Measurements from ENCODE around the gene P3R3URF.

The P3R3URF gene

GRCh38 chr1:46166521-46167462 lies 9.5 kb downstream of the P3R3URF start:
- no peak overlapping the region for H2AFZ ChIP-seq (ENCODE audit: low read length)

GRCh38 chr1:46160212-46160611 lies 16.1 kb downstream of the P3R3URF start:
- Histone ChIP-seq H3K9ac (ENCODE audit: low read depth, low read length, poor library complexity, severe bottlenecking) (no peak overlapping the region), H2AFZ (ENCODE audit: low read length) (no peak overlapping the region), H3K79me2 (ENCODE audit: insufficient read depth, low read length) (no peaks in the 10 kb centered on the region), H3K27me3 (ENCODE audit: insufficient read depth, low read length, poor library complexity, severe bottlenecking) (no peaks in the 10 kb centered on the region), H3K9me3 (ENCODE audit: insufficient read depth, low read depth, low read length) (no peaks in the 10 kb centered on the region), H3F3A (ENCODE audit: low read depth) (no peaks in the 10 kb centered on the region), H3K36me3 (ENCODE audit: insufficient read depth, low read length) (no peaks in the 10 kb centered on the region), H3K9me2 (replicated peaks; ENCODE audit: low read depth, low read length) (no peaks in the 10 kb centered on the region), H4K20me1 (ENCODE audit: insufficient read depth, low read length, poor library complexity, severe bottlenecking) (no peaks in the 10 kb centered on the region), H3K4me3 (ENCODE audit: low read length, poor library complexity, severe bottlenecking) (no peak overlapping the region), H3K4me2 (ENCODE audit: low read depth, low read length, poor library complexity, severe bottlenecking) (no peak overlapping the region), H3K4me1 (ENCODE audit: insufficient read depth, low read length, poor library complexity, severe bottlenecking) (no peaks in the 10 kb centered on the region)
- no peak for TF ChIP-seq EZH2phosphoT487 (IDR thresholded peaks at IDR 0.05; ENCODE audit: borderline replicate concordance)
- no peak for TF ChIP-seq CTCF (conservative IDR thresholded peaks at IDR 0.05; ENCODE audit: low read length)

More at GRCh38 chr1:46166521-46167462, 9.5 kb downstream of the P3R3URF start:
- H4K20me1 ChIP-seq (ENCODE audit: insufficient read depth, low read length, poor library complexity, severe bottlenecking): no peaks in the 10 kb centered on the region
- no peaks in the 10 kb centered on the region for H3K9me3 ChIP-seq (ENCODE audit: insufficient read depth, low read depth, low read length)
- H3K4me1 ChIP-seq (ENCODE audit: insufficient read depth, low read length, poor library complexity, severe bottlenecking): no peaks in the 10 kb centered on the region
- H3K36me3 ChIP-seq (ENCODE audit: insufficient read depth, low read length): no peaks in the 10 kb centered on the region
- no peak overlapping the region for H3K4me2 ChIP-seq (ENCODE audit: low read depth, low read length, poor library complexity, severe bottlenecking)
- TF ChIP-seq EZH2phosphoT487 (IDR thresholded peaks at IDR 0.05; ENCODE audit: borderline replicate concordance) (no peak), CTCF (conservative IDR thresholded peaks at IDR 0.05; ENCODE audit: low read length) (no peak)
- no peak overlapping the region for H3K9ac ChIP-seq (ENCODE audit: low read depth, low read length, poor library complexity, severe bottlenecking)
- H3K4me3 ChIP-seq (ENCODE audit: low read length, poor library complexity, severe bottlenecking): no peak overlapping the region
- H3K79me2 ChIP-seq (ENCODE audit: insufficient read depth, low read length): no peaks in the 10 kb centered on the region
- H3K9me2 ChIP-seq (replicated peaks; ENCODE audit: low read depth, low read length): no peaks in the 10 kb centered on the region
- no peaks in the 10 kb centered on the region for H3F3A ChIP-seq (ENCODE audit: low read depth)
- no peaks in the 10 kb centered on the region for H3K27me3 ChIP-seq (ENCODE audit: insufficient read depth, low read length, poor library complexity, severe bottlenecking)

GRCh38 chr1:46159516-46159915 lies 16.8 kb downstream of the P3R3URF start:
- Histone ChIP-seq H3K9me2 (replicated peaks; ENCODE audit: low read depth, low read length) (no peaks in the 10 kb centered on the region), H3K9me3 (ENCODE audit: insufficient read depth, low read depth, low read length) (no peaks in the 10 kb centered on the region), H3K4me1 (ENCODE audit: insufficient read depth, low read length, poor library complexity, severe bottlenecking) (no peaks in the 10 kb centered on the region), H2AFZ (ENCODE audit: low read length) (no peak overlapping the region), H3F3A (ENCODE audit: low read depth) (no peaks in the 10 kb centered on the region), H3K9ac (ENCODE audit: low read depth, low read length, poor library complexity, severe bottlenecking) (no peak overlapping the region), H3K27me3 (ENCODE audit: insufficient read depth, low read length, poor library complexity, severe bottlenecking) (no peaks in the 10 kb centered on the region), H3K36me3 (ENCODE audit: insufficient read depth, low read length) (no peaks in the 10 kb centered on the region), H4K20me1 (ENCODE audit: insufficient read depth, low read length, poor library complexity, severe bottlenecking) (no peaks in the 10 kb centered on the region), H3K79me2 (ENCODE audit: insufficient read depth, low read length) (no peaks in the 10 kb centered on the region), H3K4me3 (ENCODE audit: low read length, poor library complexity, severe bottlenecking) (no peak overlapping the region), H3K4me2 (ENCODE audit: low read depth, low read length, poor library complexity, severe bottlenecking) (no peak overlapping the region)
- TF ChIP-seq CTCF (conservative IDR thresholded peaks at IDR 0.05; ENCODE audit: low read length) (no peak), EZH2phosphoT487 (IDR thresholded peaks at IDR 0.05; ENCODE audit: borderline replicate concordance) (no peak)

All from Loucy (cell line).